Upper lobe of right lung (tissue), 1 donor: ENCODE measurements around the gene PDHX. TPM values are rescaled to one million over a fixed set of nuclear protein-coding genes. Genes with fewer than 3 reads are reported as not detected.

ENCODE experiments used
- ATAC-seq: fragments of 200-7000 bp; cut with Tn5 transposase; one replicate; pipeline ENCODE4 v1.9.1; 2020; ENCODE audit warnings: mild to moderate bottlenecking, moderate library complexity
- DNase-seq: peaks from one replicate; pipeline ENCODE4 v3.0.0-alpha.2; 2020
- H3K27ac ChIP-seq: fragments of 200-600 bp; one replicate; pipeline ENCODE4 v1.8.0; 2022
- H3K27me3 ChIP-seq: fragments of 200-600 bp; one replicate; pipeline ENCODE4 v1.8.0; 2022; ENCODE audit warnings: mild to moderate bottlenecking
- H3K36me3 ChIP-seq: fragments of 200-600 bp; one replicate; pipeline ENCODE4 v1.8.0; 2022
- H3K4me1 ChIP-seq: fragments of 200-600 bp; one replicate; pipeline ENCODE4 v1.8.0; 2022
- H3K4me3 ChIP-seq: fragments of 200-600 bp; one replicate; pipeline ENCODE4 v1.8.0; 2022; ENCODE audit warnings: mild to moderate bottlenecking
- H3K9me3 ChIP-seq: fragments of 200-600 bp; one replicate; pipeline ENCODE4 v1.8.0; 2022
- CTCF ChIP-seq: fragments of 200-600 bp; IDR thresholded peaks from one replicate; pipeline ENCODE4 v1.8.0; 2022; ENCODE audit warnings: antibody characterized with exemption
- intact Hi-C: fragments of 100-400 bp; cut with DNase I; formaldehyde crosslinking; loops from one replicate; pipeline ENCODE4 v1.11.0; 2022
- total RNA-seq: library from RNA; stranded (reverse); fragmentation: NEBNext Ultra II Directional; extraction: Animal tissue kit (Norgen Biotek cat#: 25700); gene quantifications from one replicate; pipeline ENCODE4 v1.2.1, GENCODE V29; 2021
- donor health status: DM: no; HTN: yes; CAD: no; lungs with severe emphysema.

Gene PDHX
- total RNA-seq, 1 donor from 2014 or later: 40.8 TPM

- no peaks in the 10 kb centered on the region for H3K36me3 ChIP-seq
- H3K27me3 ChIP-seq: no peaks in the 10 kb centered on the region
- no peak overlapping the region for H3K27ac ChIP-seq
- DNase-seq: no peak
- no peak overlapping the region for H3K4me3 ChIP-seq
- no peaks in the 10 kb centered on the region for H3K9me3 ChIP-seq
- intact Hi-C loops: no loop called here
- peaks cover 9% of the 10 kb centered on the region for H3K4me1 ChIP-seq
- no peak for TF ChIP-seq CTCF
- peak; percentile 60 for ATAC-seq
These were observed 88.8 kb downstream of the PDHX start for GRCh38 chr11:35005141-35005780.

GRCh38 chr11:35006389-35007128 lies 90.1 kb downstream of the PDHX start:
- H3K4me1 ChIP-seq: peaks cover 9% of the 10 kb centered on the region
- no peak overlapping the region for H3K27ac ChIP-seq
- H3K9me3 ChIP-seq: no peaks in the 10 kb centered on the region
- DNase-seq (no peak), ATAC-seq (peak; percentile 44)
- H3K4me3 ChIP-seq: no peak overlapping the region
- no peak for TF ChIP-seq CTCF
- H3K36me3 ChIP-seq: no peaks in the 10 kb centered on the region
- intact Hi-C loops: no loop called here
- H3K27me3 ChIP-seq: no peaks in the 10 kb centered on the region

- Histone ChIP-seq H3K27me3 (no peaks in the 10 kb centered on the region), H3K36me3 (no peaks in the 10 kb centered on the region), H3K27ac (no peak overlapping the region), H3K9me3 (no peaks in the 10 kb centered on the region), H3K4me1 (peaks cover 9% of the 10 kb centered on the region), H3K4me3 (no peak overlapping the region)
- intact Hi-C loops: no loop called here
- ATAC-seq: no peak
- DNase-seq: no peak
- no peak for TF ChIP-seq CTCF
These were observed 90.9 kb downstream of the PDHX start for GRCh38 chr11:35007277-35007676.

- no peak overlapping the region for H3K4me3 ChIP-seq
- peaks cover 9% of the 10 kb centered on the region for H3K4me1 ChIP-seq
- intact Hi-C loops: no loop called here
- H3K27ac ChIP-seq: no peak overlapping the region
- DNase-seq (no peak), ATAC-seq (peak; percentile 56)
- no peak for TF ChIP-seq CTCF
- H3K36me3 ChIP-seq: no peaks in the 10 kb centered on the region
- no peaks in the 10 kb centered on the region for H3K9me3 ChIP-seq
- H3K27me3 ChIP-seq: no peaks in the 10 kb centered on the region
These were observed 92.9 kb downstream of the PDHX start for GRCh38 chr11:35009191-35009943.

- TF ChIP-seq CTCF: no peak
- no peak overlapping the region for H3K4me3 ChIP-seq
- H3K27me3 ChIP-seq: no peaks in the 10 kb centered on the region
- no peak overlapping the region for H3K27ac ChIP-seq
- ATAC-seq: no peak
- no peaks in the 10 kb centered on the region for H3K9me3 ChIP-seq
- DNase-seq: no peak
- peaks cover 9% of the 10 kb centered on the region for H3K4me1 ChIP-seq
- H3K36me3 ChIP-seq: no peaks in the 10 kb centered on the region
- intact Hi-C loops: no loop called here
These were observed 93.5 kb downstream of the PDHX start for GRCh38 chr11:35009944-35010342.
